Upper lobe of right lung (tissue), 1 donor: ENCODE measurements around the gene SHC4. TPM values are rescaled to one million over a fixed set of nuclear protein-coding genes. Genes with fewer than 3 reads are reported as not detected.

Source experiments
- ATAC-seq: fragments of 200-7000 bp; cut with Tn5 transposase; one replicate; pipeline ENCODE4 v1.9.1; 2020; ENCODE audit warnings: mild to moderate bottlenecking, moderate library complexity
- DNase-seq: peaks from one replicate; pipeline ENCODE4 v3.0.0-alpha.2; 2020
- H3K27ac ChIP-seq: fragments of 200-600 bp; one replicate; pipeline ENCODE4 v1.8.0; 2022
- H3K27me3 ChIP-seq: fragments of 200-600 bp; one replicate; pipeline ENCODE4 v1.8.0; 2022; ENCODE audit warnings: mild to moderate bottlenecking
- H3K36me3 ChIP-seq: fragments of 200-600 bp; one replicate; pipeline ENCODE4 v1.8.0; 2022
- H3K4me1 ChIP-seq: fragments of 200-600 bp; one replicate; pipeline ENCODE4 v1.8.0; 2022
- H3K4me3 ChIP-seq: fragments of 200-600 bp; one replicate; pipeline ENCODE4 v1.8.0; 2022; ENCODE audit warnings: mild to moderate bottlenecking
- H3K9me3 ChIP-seq: fragments of 200-600 bp; one replicate; pipeline ENCODE4 v1.8.0; 2022
- CTCF ChIP-seq: fragments of 200-600 bp; IDR thresholded peaks from one replicate; pipeline ENCODE4 v1.8.0; 2022; ENCODE audit warnings: antibody characterized with exemption
- intact Hi-C: fragments of 100-400 bp; cut with DNase I; formaldehyde crosslinking; loops from one replicate; pipeline ENCODE4 v1.11.0; 2022
- total RNA-seq: library from RNA; stranded (reverse); fragmentation: NEBNext Ultra II Directional; extraction: Animal tissue kit (Norgen Biotek cat#: 25700); gene quantifications from one replicate; pipeline ENCODE4 v1.2.1, GENCODE V29; 2021
- donor health status: DM: no; HTN: yes; CAD: no; lungs with severe emphysema.

SHC4 gene
- total RNA-seq, 1 donor from 2014 or later = 0.32 TPM

- DNase-seq (no peak), ATAC-seq (no peak)
- TF ChIP-seq CTCF = no peak
- no peaks in the 10 kb centered on the region for H3K9me3 ChIP-seq
- intact Hi-C loops = no loop called here
- H3K4me3 ChIP-seq = no peak overlapping the region
- no peaks in the 10 kb centered on the region for H3K36me3 ChIP-seq
- no peaks in the 10 kb centered on the region for H3K27me3 ChIP-seq
- H3K27ac ChIP-seq = no peak overlapping the region
- no peaks in the 10 kb centered on the region for H3K4me1 ChIP-seq
Observed at GRCh38 chr15:48929661-48930060, 34.1 kb downstream of the SHC4 start.

GRCh38 chr15:48928877-48929538, 34.7 kb downstream of the SHC4 start:
- H3K27me3 ChIP-seq = no peaks in the 10 kb centered on the region
- H3K4me1 ChIP-seq = no peaks in the 10 kb centered on the region
- no peak for ATAC-seq
- no peak overlapping the region for H3K27ac ChIP-seq
- TF ChIP-seq CTCF = no peak
- no peak overlapping the region for H3K4me3 ChIP-seq
- intact Hi-C loops = no loop called here
- no peaks in the 10 kb centered on the region for H3K36me3 ChIP-seq
- H3K9me3 ChIP-seq = no peaks in the 10 kb centered on the region
- DNase-seq = no peak

- no peak for DNase-seq
- no peak for ATAC-seq
- intact Hi-C loops = no loop called here
- Histone ChIP-seq H3K4me3 (no peak overlapping the region), H3K36me3 (no peaks in the 10 kb centered on the region), H3K27me3 (no peaks in the 10 kb centered on the region), H3K4me1 (no peaks in the 10 kb centered on the region), H3K27ac (no peak overlapping the region), H3K9me3 (no peaks in the 10 kb centered on the region)
- no peak for TF ChIP-seq CTCF
Observed at GRCh38 chr15:48925714-48926223, 38.0 kb downstream of the SHC4 start.

GRCh38 chr15:48924528-48925393, 39.0 kb downstream of the SHC4 start:
- no peak overlapping the region for H3K27ac ChIP-seq
- no peaks in the 10 kb centered on the region for H3K4me1 ChIP-seq
- H3K9me3 ChIP-seq = no peaks in the 10 kb centered on the region
- ATAC-seq = no peak
- H3K4me3 ChIP-seq = no peak overlapping the region
- TF ChIP-seq CTCF = no peak
- no peaks in the 10 kb centered on the region for H3K27me3 ChIP-seq
- intact Hi-C loops = no loop called here
- DNase-seq = no peak
- no peaks in the 10 kb centered on the region for H3K36me3 ChIP-seq

- TF ChIP-seq CTCF = no peak
- no peak overlapping the region for H3K27ac ChIP-seq
- H3K36me3 ChIP-seq = no peaks in the 10 kb centered on the region
- intact Hi-C loops = no loop called here
- H3K4me3 ChIP-seq = no peak overlapping the region
- no peaks in the 10 kb centered on the region for H3K4me1 ChIP-seq
- ATAC-seq (no peak), DNase-seq (no peak)
- H3K9me3 ChIP-seq = no peaks in the 10 kb centered on the region
- H3K27me3 ChIP-seq = no peaks in the 10 kb centered on the region
Observed at GRCh38 chr15:48922046-48922445, 41.7 kb downstream of the SHC4 start.
